HG03196 (cell line): Measurements from ENCODE around the gene DACT2.
"Not testable (repeated sequence)": the region's sequence is repeated elsewhere in the genome, so short reads cannot be mapped to it uniquely, and the experiment has no call there.

Experiments
- ATAC-seq: cut with Tn5 transposase; IDR thresholded peaks from one replicate; pipeline ENCODE4 v1.9.1; 2021; ENCODE audit not compliant: unreplicated experiment

The DACT2 gene

GRCh38 chr6:168267779-168268178, 51.8 kb downstream of the DACT2 start:
- ATAC-seq: not testable (repeated sequence)

DNA sequence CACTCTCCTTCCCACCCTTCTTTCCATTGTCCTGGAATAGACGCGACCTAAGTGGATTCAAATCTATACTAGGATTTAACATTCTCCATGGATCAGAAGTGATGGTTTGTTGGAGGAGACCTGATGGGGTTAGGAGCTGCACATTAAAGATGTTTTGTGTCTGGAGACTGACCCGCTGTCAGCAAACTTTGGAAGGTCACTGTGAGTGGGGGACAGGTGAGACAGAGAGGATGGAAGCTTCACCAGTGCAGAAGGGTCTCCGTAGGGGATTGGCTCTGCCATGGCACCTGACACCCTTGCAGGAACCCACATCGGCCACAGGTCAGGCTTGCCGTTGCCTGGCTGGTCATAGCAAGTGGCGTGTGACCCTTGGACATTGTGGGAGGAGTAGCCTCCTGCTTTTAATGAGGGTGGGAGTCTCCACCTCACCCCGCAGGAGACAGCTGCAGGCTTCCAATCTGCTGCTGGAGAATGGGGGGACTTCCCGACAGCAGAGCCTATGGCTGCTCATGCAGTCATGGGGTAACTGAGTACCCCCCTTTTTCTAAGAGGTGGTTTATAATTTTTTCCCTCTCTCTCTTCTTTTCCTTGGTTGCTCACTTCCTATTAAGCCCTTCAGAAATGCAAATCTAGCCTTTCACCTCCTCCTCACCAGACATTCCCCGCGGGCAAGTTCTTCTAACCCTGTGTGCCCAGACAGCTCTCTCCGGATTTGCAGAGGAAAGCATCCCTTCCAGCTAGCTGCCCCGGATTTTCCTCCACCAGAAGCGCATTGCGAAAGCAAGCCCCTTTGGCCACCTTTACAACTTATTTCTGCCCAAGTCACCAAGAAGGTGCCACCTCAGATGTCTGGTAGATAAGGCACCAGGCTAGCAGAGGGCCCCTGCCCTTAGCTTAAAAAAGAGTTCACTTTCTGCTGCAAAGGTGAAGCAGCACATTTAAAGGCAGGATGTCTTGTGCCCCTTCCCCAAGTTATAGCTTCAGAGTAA, 53.5 kb downstream of the DACT2 start:
- no peak for ATAC-seq

DNA sequence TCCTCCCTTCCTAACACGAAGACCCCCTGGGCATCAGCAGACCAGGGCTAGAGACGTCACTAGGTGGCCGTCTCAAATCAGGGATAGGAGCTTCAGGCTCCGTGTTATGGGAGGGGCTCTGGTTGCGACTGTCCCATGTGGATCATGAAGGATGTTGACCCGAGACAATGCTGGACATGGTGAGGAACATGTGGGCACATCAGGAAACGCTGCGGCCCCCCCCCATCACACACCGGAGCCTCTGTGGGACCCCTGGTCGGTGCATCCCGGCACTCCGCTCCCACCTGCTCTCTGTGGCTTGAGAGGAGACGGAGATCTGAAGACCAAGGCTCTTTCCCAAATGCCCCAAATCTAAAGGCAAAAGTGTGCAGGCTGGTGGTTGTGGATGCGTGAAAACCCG, 54.2 kb downstream of the DACT2 start:
- ATAC-seq: no peak

DNA sequence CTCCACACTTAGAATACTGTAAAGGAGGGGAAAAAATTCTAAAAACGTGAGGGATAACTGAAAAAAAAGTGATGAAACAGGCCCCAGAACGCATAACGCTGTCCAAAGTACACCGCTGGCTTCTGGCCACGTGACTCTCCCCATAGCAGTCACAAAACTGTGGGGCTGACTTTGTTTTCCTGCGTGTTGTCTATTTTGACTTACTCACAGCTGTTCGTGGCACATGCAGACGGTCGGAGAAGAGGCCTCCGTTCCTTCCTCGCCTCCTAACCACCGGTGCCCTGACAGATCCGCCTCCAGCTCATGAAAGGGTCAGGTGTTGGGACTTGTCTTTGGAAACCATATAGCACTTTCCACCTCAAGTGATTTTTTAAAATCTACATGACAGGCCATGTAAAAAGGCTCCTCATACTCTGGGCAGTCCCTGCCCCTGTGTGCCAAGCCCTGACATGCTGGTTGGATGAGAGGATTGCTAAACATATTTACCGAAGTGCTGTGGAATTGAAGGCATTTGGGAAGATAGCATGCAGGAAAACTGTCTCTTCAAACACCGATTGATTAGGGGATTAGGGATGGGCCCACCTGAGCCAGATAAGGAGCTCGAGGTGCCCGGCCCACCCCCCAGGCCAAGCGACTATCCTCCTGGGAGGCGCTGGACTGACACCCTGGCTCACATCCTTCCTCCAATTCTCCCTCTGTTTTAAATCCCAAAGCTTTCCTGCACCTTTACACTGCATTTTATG, 54.8 kb downstream of the DACT2 start:
- no peak for ATAC-seq

- no peak for ATAC-seq
Observed at GRCh38 chr6:168263351-168263905, 56.1 kb downstream of the DACT2 start.

GRCh38 chr6:168261234-168261633, 58.3 kb downstream of the DACT2 start:
- ATAC-seq: no peak

GRCh38 chr6:168260420-168260987, 59.1 kb downstream of the DACT2 start:
- ATAC-seq: no peak

DNA sequence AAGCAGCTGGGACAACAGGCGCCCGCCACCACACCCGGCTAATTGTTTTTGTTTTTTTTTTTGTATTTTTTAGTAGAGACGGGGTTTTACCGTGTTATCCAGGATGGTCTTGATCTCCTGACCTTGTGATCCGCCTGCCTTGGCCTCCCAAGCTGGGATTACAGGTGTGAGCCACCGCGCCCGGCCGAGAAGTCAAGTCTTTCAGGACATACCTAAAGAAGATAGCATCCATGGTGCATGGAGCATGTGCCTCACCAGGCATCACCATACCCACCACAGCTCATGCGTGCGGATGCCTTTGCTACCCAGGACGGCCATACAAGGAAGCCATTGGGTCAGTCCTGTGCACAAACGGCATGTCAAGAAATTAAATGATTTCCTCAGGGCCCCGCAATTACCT, 60.8 kb downstream of the DACT2 start:
- ATAC-seq: no peak

DNA sequence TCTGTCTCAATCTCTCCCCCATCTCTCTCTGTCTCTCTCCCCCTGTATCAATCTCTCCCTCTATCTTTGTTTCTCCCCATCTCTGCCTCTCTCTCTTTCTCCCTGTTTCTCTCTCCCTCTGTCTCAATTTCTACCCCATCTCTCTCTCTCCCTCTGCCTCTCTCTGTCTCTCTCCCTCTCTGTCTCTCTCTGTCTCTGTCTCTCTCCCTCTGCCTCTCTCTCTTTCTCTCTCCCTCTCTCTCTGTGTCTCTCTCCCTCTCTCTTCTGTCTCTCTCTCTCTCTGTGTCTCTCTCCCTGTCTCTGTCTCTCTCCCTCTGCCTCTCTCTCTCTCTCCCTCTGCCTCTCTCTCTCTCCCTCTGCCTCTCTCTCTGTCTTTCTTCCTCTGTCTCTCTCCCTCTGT, 62.6 kb downstream of the DACT2 start:
- ATAC-seq: no peak
